ENCODE data around the gene SRRM3. TPM values are rescaled to one million over a fixed set of nuclear protein-coding genes. Genes with fewer than 3 reads are reported as not detected.
"Not testable (repeated sequence)": the region's sequence is repeated elsewhere in the genome, so short reads cannot be mapped to it uniquely, and the experiment has no call there.

SRRM3 gene
- polyA plus RNA-seq, 1 of the 3 experiments (the other 2 are of a cell fraction), result 2.7 TPM

GRCh38 chr7:76242517-76243063 lies 40.9 kb downstream of the SRRM3 start:
- CTCF ChIA-PET, result interaction anchor here (2.1 kb wide), 1 partner anchor 64 kb away, joined by 11 read pairs; no protein-coding TSS in a partner anchor
- not testable (repeated sequence) for H3K36me3 ChIP-seq (replicated peaks in 1 of 2; ENCODE audit: control insufficient read depth in 1 of 2, insufficient read depth in 2 of 2, low read length in 1 of 2)

DNA sequence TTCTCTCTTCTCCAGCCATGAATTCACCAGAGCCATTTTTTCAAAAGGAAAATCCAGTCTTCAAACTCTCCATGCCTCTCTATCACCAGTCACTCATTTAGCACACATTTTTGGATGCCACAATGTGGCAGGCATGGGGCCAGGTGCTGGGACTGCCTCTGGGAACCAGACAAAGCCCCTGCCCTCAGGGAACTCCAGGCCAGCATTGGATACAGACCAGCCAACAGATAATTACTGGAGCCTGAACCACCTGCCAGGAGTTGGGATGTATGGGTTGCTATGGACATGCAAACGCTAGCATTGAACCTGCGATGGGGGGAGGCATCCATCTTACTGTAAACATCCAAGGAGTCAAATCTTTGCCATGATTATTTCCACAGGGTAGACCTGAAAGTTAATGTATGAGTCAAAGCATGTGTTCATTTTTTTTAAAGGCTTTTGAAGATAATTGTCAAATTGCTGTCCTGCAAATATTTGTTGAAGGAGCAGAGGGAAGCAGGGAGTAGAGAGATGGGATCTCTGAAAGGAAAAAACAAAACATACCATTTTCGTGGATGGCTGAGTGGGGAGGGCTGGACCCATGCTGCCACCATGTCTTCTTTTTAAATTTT lies 43.2 kb downstream of the SRRM3 start:
- Histone ChIP-seq H3K9me3 (no peaks in the 10 kb centered on the region), H3K27ac (ENCODE audit: low read depth in 2 of 2, low read length in 1 of 2) (peak overlapping the region in 1 of 2 experiments; percentile 45; a peak in 2 of 4 replicates), H3F3A (replicated peaks; ENCODE audit: insufficient read depth) (no peaks in the 10 kb centered on the region), H3K36me3 (replicated peaks in 1 of 2; ENCODE audit: control insufficient read depth in 1 of 2, insufficient read depth in 2 of 2, low read length in 1 of 2) (no peaks in the 10 kb centered on the region), H3K4me2 (no peak overlapping the region), H3K4me1 (ENCODE audit: control insufficient read depth in 1 of 2, insufficient read depth in 2 of 2, low read depth in 1 of 2, low read length in 1 of 2) (peaks cover 0 to 14% of the 10 kb centered on the region in 2 experiments; a peak in 1 of 4 replicates), H3K27me3 (ENCODE audit: insufficient read depth) (no peaks in the 10 kb centered on the region), H3K9ac (no peak overlapping the region), H3K79me2 (ENCODE audit: insufficient read depth) (no peaks in the 10 kb centered on the region), H2AFZ (ENCODE audit: low read depth) (no peak overlapping the region), H4K20me1 (ENCODE audit: insufficient read depth) (no peaks in the 10 kb centered on the region), H3K4me3 (ENCODE audit: low read depth in 2 of 2, low read length in 1 of 2) (no peak overlapping the region), H3K9me2 (no peaks in the 10 kb centered on the region)
- TF ChIP-seq SIN3A (IDR thresholded peaks at IDR 0.05; ENCODE audit: borderline replicate concordance, low read depth, low read length), result no peak
- TF ChIP-seq TCF12 (IDR thresholded peaks at IDR 0.05), result no peak
- TF ChIP-seq RCOR1 (IDR thresholded peaks at IDR 0.05; ENCODE audit: low read length), result no peak
- TF ChIP-seq NFIC (IDR thresholded peaks at IDR 0.05; ENCODE audit: borderline replicate concordance), result no peak
- no peak for TF ChIP-seq MXI1 (IDR thresholded peaks at IDR 0.05; ENCODE audit: low read depth, low read length)
- TF ChIP-seq FOSL2 (IDR thresholded peaks at IDR 0.05; ENCODE audit: borderline replicate concordance, low read depth), result no peak
- TF ChIP-seq YY1 (IDR thresholded peaks at IDR 0.05; ENCODE audit: low read depth), result no peak
- TF ChIP-seq, protein P1, sequence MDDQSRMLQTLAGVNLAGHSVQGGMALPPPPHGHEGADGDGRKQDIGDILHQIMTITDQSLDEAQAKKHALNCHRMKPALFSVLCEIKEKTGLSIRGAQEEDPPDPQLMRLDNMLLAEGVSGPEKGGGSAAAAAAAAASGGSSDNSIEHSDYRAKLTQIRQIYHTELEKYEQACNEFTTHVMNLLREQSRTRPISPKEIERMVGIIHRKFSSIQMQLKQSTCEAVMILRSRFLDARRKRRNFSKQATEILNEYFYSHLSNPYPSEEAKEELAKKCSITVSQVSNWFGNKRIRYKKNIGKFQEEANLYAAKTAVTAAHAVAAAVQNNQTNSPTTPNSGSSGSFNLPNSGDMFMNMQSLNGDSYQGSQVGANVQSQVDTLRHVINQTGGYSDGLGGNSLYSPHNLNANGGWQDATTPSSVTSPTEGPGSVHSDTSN (IDR thresholded peaks at IDR 0.05), result no peak
- TF ChIP-seq EP300 (IDR thresholded peaks at IDR 0.05; ENCODE audit: borderline replicate concordance in 1 of 2, low read depth in 1 of 2, low read length in 1 of 2), result no peak
- TF ChIP-seq TAF1 (IDR thresholded peaks at IDR 0.05; ENCODE audit: borderline replicate concordance, low read depth, low read length), result no peak
- no peak for TF ChIP-seq RXRA (IDR thresholded peaks at IDR 0.05; ENCODE audit: borderline replicate concordance, low read depth)
- no peak for TF ChIP-seq ZBTB33 (IDR thresholded peaks at IDR 0.05; ENCODE audit: borderline replicate concordance, low read depth)
- peak; percentile 51 for DNase-seq
- 36% methylated on average over 3 of the region's 3 CpGs for WGBS (ENCODE audit: low lambda C conversion rate)
- CTCF ChIA-PET, result interaction anchor here (1.4 to 2.2 kb wide), 3 partner anchors 18 to 67 kb away, joined by 3 to 11 read pairs (median 5); no protein-coding TSS in a partner anchor
- POLR2A ChIA-PET, result no interaction called here

More at GRCh38 chr7:76242517-76243063, 40.9 kb downstream of the SRRM3 start:
- H4K20me1 ChIP-seq (ENCODE audit: insufficient read depth); H2AFZ ChIP-seq (ENCODE audit: low read depth); H3K9me2 ChIP-seq; H3K79me2 ChIP-seq (ENCODE audit: insufficient read depth); H3K4me3 ChIP-seq (ENCODE audit: low read depth in 2 of 2, low read length in 1 of 2); H3K9ac ChIP-seq; H3K27me3 ChIP-seq (ENCODE audit: insufficient read depth); H3K4me1 ChIP-seq (ENCODE audit: control insufficient read depth in 1 of 2, insufficient read depth in 2 of 2, low read depth in 1 of 2, low read length in 1 of 2); DNase-seq; H3K4me2 ChIP-seq; H3K27ac ChIP-seq (ENCODE audit: low read depth in 2 of 2, low read length in 1 of 2); H3K9me3 ChIP-seq; H3F3A ChIP-seq (replicated peaks; ENCODE audit: insufficient read depth): not testable (repeated sequence)
- POLR2A ChIA-PET, result interaction anchor here (0.6 kb wide), 1 partner anchor 64 kb away, joined by 3 read pairs; no protein-coding TSS in a partner anchor
- 75% methylated on average over 5 of the region's 5 CpGs for WGBS (ENCODE audit: low lambda C conversion rate)
